ENCODE data around the gene FTO. TPM values are rescaled to one million over a fixed set of nuclear protein-coding genes. Genes with fewer than 3 reads are reported as not detected.

The FTO gene
- total and polyA plus RNA-seq, 2 of the 8 experiments (the other 6 are each of a cell fraction or from before 2014, with no cell fraction given): 34.5 to 59.8 TPM

DNA sequence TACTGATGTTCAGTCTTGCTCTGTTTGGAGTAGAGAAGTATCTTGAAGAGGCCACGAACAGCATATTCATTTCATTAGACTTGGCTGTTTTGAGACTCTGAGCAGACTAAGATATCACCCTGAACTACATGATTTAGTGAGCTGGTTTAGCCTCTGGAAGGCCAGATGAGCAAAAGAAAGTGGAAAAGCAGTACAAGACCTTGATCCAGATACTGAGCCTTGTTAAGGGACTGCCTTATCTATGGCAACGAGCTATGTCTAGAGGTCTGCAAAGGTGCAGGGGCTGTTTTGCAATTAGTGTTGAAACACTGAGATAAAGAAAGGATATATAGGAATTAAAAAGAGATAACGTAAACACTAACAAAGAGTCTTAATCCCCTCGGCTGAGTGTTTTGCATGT lies 351.2 kb downstream of the FTO start:
- Histone ChIP-seq H2BK12ac (ENCODE audit: low read depth, low read length) (no peak overlapping the region), H3K4me3 (ENCODE audit: extremely low read depth in 1 of 4, insufficient read depth in 2 of 4, low read depth in 3 of 4, low read length in 4 of 4) (no peak overlapping the region), H3K36me3 (ENCODE audit: control insufficient read depth in 2 of 4, insufficient read depth in 4 of 4, low read length in 3 of 4) (no peaks in the 10 kb centered on the region), H4K8ac (ENCODE audit: extremely low read depth, insufficient read depth, low read length) (no peak overlapping the region), H3K9ac (replicated peaks in 1 of 4; ENCODE audit: extremely low read depth in 1 of 4, low read depth in 3 of 4, low read length in 3 of 4) (no peak overlapping the region), H4K5ac (ENCODE audit: insufficient read length, low read depth, low read length) (no peak overlapping the region), H3K56ac (replicated peaks; ENCODE audit: insufficient read length, low read depth, low read length) (no peak overlapping the region), H3K14ac (ENCODE audit: insufficient read length) (no peak overlapping the region), H2AFZ (ENCODE audit: low read length) (no peak overlapping the region), H3K27me3 (replicated peaks in 1 of 4; ENCODE audit: control insufficient read depth in 3 of 4, extremely low read depth in 1 of 4, insufficient read depth in 3 of 4, low read length in 3 of 4) (no peaks in the 10 kb centered on the region; a peak in 1 of 7 replicates), H2AK5ac (ENCODE audit: low read depth, low read length) (no peak overlapping the region), H3K79me2 (ENCODE audit: control insufficient read depth in 1 of 2, insufficient read depth in 2 of 2, low read length in 2 of 2) (no peaks in the 10 kb centered on the region), H3K23ac (ENCODE audit: insufficient read length) (no peak overlapping the region), H2BK15ac (ENCODE audit: low read length) (no peak overlapping the region), H3K18ac (ENCODE audit: extremely low read depth, low read length) (no peak overlapping the region; the same call in 1 of the 2 replicates), H3K4ac (replicated peaks; ENCODE audit: insufficient read length, low read depth, low read length) (no peak overlapping the region), H2BK120ac (replicated peaks; ENCODE audit: low read depth, low read length) (no peak overlapping the region), H3K9me3 (ENCODE audit: insufficient read depth in 2 of 2, low read depth in 1 of 2, low read length in 1 of 2) (no peaks in the 10 kb centered on the region), H2BK5ac (ENCODE audit: low read depth, low read length) (no peak overlapping the region), H4K20me1 (replicated peaks in 1 of 2; ENCODE audit: control insufficient read depth in 1 of 2, insufficient read depth in 2 of 2, low read length in 2 of 2) (no peaks in the 10 kb centered on the region), H3K79me1 (ENCODE audit: low read depth, low read length) (no peaks in the 10 kb centered on the region), H3K4me2 (ENCODE audit: insufficient read depth in 1 of 2, low read depth in 2 of 2, low read length in 2 of 2) (no peak overlapping the region; a peak in 1 of 4 replicates), H4K91ac (replicated peaks; ENCODE audit: insufficient read length, low read length) (no peak overlapping the region), H2BK20ac (ENCODE audit: low read length) (no peak overlapping the region), H3K27ac (ENCODE audit: low read depth, low read length) (no peak overlapping the region), H3K4me1 (replicated peaks in 1 of 4; ENCODE audit: control insufficient read depth in 3 of 4, insufficient read depth in 4 of 4, low read length in 3 of 4) (peaks cover 13 to 27% (median 21%) of the 10 kb centered on the region in 4 experiments; a peak in 6 of 7 replicates), H3K23me2 (ENCODE audit: low read depth, low read length) (no peaks in the 10 kb centered on the region)
- CTCF ChIA-PET (ENCODE audit: partially characterized antibody): interaction anchor here (0.9 to 1.2 kb wide), 2 partner anchors 9 to 85 kb away, joined by 3 to 6 read pairs; no protein-coding TSS in a partner anchor
- POLR2A ChIA-PET (ENCODE audit: partially characterized antibody): no interaction called here
- 94% methylated on average over 4 of the region's 4 CpGs; no CpG with 5 or more reads in 1 of the 2 experiments for WGBS, 2 experiments (ENCODE audit: extremely low coverage in 1 of 2, insufficient coverage in 1 of 2, insufficient read length in 1 of 2, insufficient replicate concordance in 2 of 2, low coverage in 1 of 2, low lambda C conversion rate in 2 of 2, missing lambda C conversion rate in 1 of 2)
- FAIRE-seq (no peak), DNase-seq (ENCODE audit: low read depth in 1 of 2, low spot score in 2 of 2) (no peak)
- no peak for TF ChIP-seq JUN (IDR thresholded peaks at IDR 0.05; ENCODE audit: low read depth, low read length)
- no peak for TF ChIP-seq MAFK (IDR thresholded peaks at IDR 0.05; ENCODE audit: low read depth, low read length)
- no peak for TF ChIP-seq SAP30 (IDR thresholded peaks at IDR 0.05; ENCODE audit: insufficient read depth, insufficient replicate concordance, low read length)
- no peak for TF ChIP-seq CEBPB (IDR thresholded peaks at IDR 0.05; ENCODE audit: low read depth, low read length)
- TF ChIP-seq CTCF (IDR thresholded peaks at IDR 0.05; ENCODE audit: control extremely low read depth in 1 of 3, insufficient read depth in 1 of 3, low read depth in 1 of 3, low read length in 3 of 3): no peak
- TF ChIP-seq EGR1 (IDR thresholded peaks at IDR 0.05; ENCODE audit: borderline replicate concordance, low read depth, low read length): no peak
- TF ChIP-seq HDAC2 (IDR thresholded peaks at IDR 0.05; ENCODE audit: borderline replicate concordance in 1 of 2, low read depth in 2 of 2, low read length in 2 of 2): no peak
- no peak for TF ChIP-seq BRCA1 (IDR thresholded peaks at IDR 0.05; ENCODE audit: low read depth, low read length)
- TF ChIP-seq YY1 (IDR thresholded peaks at IDR 0.05; ENCODE audit: low read depth, low read length): no peak

All from H1 (cell line).